SJSA1 (cell line): ENCODE data around the gene CMYA5. TPM values are rescaled to one million over a fixed set of nuclear protein-coding genes. Genes with fewer than 3 reads are reported as not detected.

ENCODE experiments used
- DNase-seq, 2 experiments: peaks; one replicate each; pipeline ENCODE4 v3.0.0-alpha.2; 2015 to 2020; ENCODE audit warnings: low spot score in 2 of 2, low read depth in 1 of 2
- H3K27ac ChIP-seq: fragments of 250-450 bp; sonication (Bioruptor Pico); 2 replicates; pipeline ENCODE4 v1.5.1; 2020; ENCODE audit warnings: mild to moderate bottlenecking, moderate library complexity
- H3K27me3 ChIP-seq: fragments of 250-450 bp; sonication (Bioruptor Pico); replicated peaks from 2 replicates; pipeline ENCODE4 v1.5.1; 2020; ENCODE audit warnings: mild to moderate bottlenecking, moderate library complexity
- H3K36me3 ChIP-seq: fragments of 250-450 bp; sonication (Bioruptor Pico); 2 replicates; pipeline ENCODE4 v1.5.1; 2020; ENCODE audit warnings: mild to moderate bottlenecking
- H3K4me1 ChIP-seq: fragments of 250-450 bp; sonication (Bioruptor Pico); replicated peaks from 2 replicates; pipeline ENCODE4 v1.6.1; 2021; ENCODE audit warnings: mild to moderate bottlenecking
- H3K4me3 ChIP-seq: fragments of 250-450 bp; sonication (Bioruptor Pico); 2 replicates; pipeline ENCODE4 v1.5.1; 2020; ENCODE audit warnings: mild to moderate bottlenecking
- H3K9me3 ChIP-seq: fragments of 250-450 bp; sonication (Bioruptor Pico); replicated peaks from 2 replicates; pipeline ENCODE4 v1.5.1; 2020; ENCODE audit warnings: mild to moderate bottlenecking
- total RNA-seq: library from RNA; depleted of rRNA; stranded (reverse); fragments of >200 nt; shearing (Covaris generic); gene quantifications from 2 replicates; pipeline ENCODE4 v1.2.3, GENCODE V29; 2014

CMYA5 gene
- total RNA-seq, 1 experiment from 2014 or later: 0.05 TPM

GRCh38 chr5:79832911-79833310, 143.3 kb downstream of the CMYA5 start:
- no peaks in the 10 kb centered on the region for H3K9me3 ChIP-seq
- H3K27me3 ChIP-seq: no peaks in the 10 kb centered on the region
- no peak overlapping the region for H3K4me3 ChIP-seq
- H3K36me3 ChIP-seq: no peaks in the 10 kb centered on the region
- H3K27ac ChIP-seq: no peak overlapping the region
- DNase-seq: no peak
- no peaks in the 10 kb centered on the region for H3K4me1 ChIP-seq

GRCh38 chr5:79834098-79834753, 144.6 kb downstream of the CMYA5 start:
- Histone ChIP-seq H3K4me3 (no peak overlapping the region), H3K4me1 (no peaks in the 10 kb centered on the region), H3K27me3 (no peaks in the 10 kb centered on the region), H3K36me3 (no peaks in the 10 kb centered on the region), H3K9me3 (no peaks in the 10 kb centered on the region), H3K27ac (no peak overlapping the region)
- no peak for DNase-seq

- H3K36me3 ChIP-seq: no peaks in the 10 kb centered on the region
- DNase-seq: no peak
Measured at GRCh38 chr5:79834754-79835714, 145.4 kb downstream of the CMYA5 start.

GRCh38 chr5:79837761-79838551, 148.3 kb downstream of the CMYA5 start:
- DNase-seq: no peak
- no peaks in the 10 kb centered on the region for H3K4me1 ChIP-seq
- H3K36me3 ChIP-seq: no peaks in the 10 kb centered on the region
- H3K27ac ChIP-seq: no peak overlapping the region
- H3K9me3 ChIP-seq: no peaks in the 10 kb centered on the region
- H3K27me3 ChIP-seq: no peaks in the 10 kb centered on the region
- no peak overlapping the region for H3K4me3 ChIP-seq

More at GRCh38 chr5:79834754-79835714, 145.4 kb downstream of the CMYA5 start:
- no peaks in the 10 kb centered on the region for H3K9me3 ChIP-seq
- H3K27ac ChIP-seq: no peak overlapping the region
- H3K27me3 ChIP-seq: no peaks in the 10 kb centered on the region
- no peak overlapping the region for H3K4me3 ChIP-seq
- H3K4me1 ChIP-seq: no peaks in the 10 kb centered on the region

GRCh38 chr5:79840084-79840990, 150.7 kb downstream of the CMYA5 start:
- no peaks in the 10 kb centered on the region; the same call in 1 of the 2 replicates for H3K9me3 ChIP-seq
- no peaks in the 10 kb centered on the region for H3K36me3 ChIP-seq
- no peak overlapping the region for H3K27ac ChIP-seq
- DNase-seq: no peak
- no peak overlapping the region for H3K4me3 ChIP-seq
- no peaks in the 10 kb centered on the region for H3K27me3 ChIP-seq
- peaks cover 1% of the 10 kb centered on the region for H3K4me1 ChIP-seq

GRCh38 chr5:79841172-79841571, 151.5 kb downstream of the CMYA5 start:
- H3K9me3 ChIP-seq: no peaks in the 10 kb centered on the region; the same call in 1 of the 2 replicates
- H3K36me3 ChIP-seq: no peaks in the 10 kb centered on the region
- DNase-seq: no peak
- H3K27me3 ChIP-seq: no peaks in the 10 kb centered on the region
- no peak overlapping the region for H3K27ac ChIP-seq
- no peak overlapping the region for H3K4me3 ChIP-seq
- peaks cover 10% of the 10 kb centered on the region for H3K4me1 ChIP-seq

- Histone ChIP-seq H3K4me3 (no peak overlapping the region), H3K9me3 (no peaks in the 10 kb centered on the region; the same call in 1 of the 2 replicates), H3K27me3 (no peaks in the 10 kb centered on the region), H3K4me1 (peaks cover 13% of the 10 kb centered on the region), H3K36me3 (no peaks in the 10 kb centered on the region), H3K27ac (no peak overlapping the region)
- DNase-seq: no peak
Measured at GRCh38 chr5:79842006-79842881, 152.6 kb downstream of the CMYA5 start.

GRCh38 chr5:79842991-79843390, 153.4 kb downstream of the CMYA5 start:
- Histone ChIP-seq H3K27me3 (no peaks in the 10 kb centered on the region), H3K36me3 (no peaks in the 10 kb centered on the region), H3K9me3 (no peaks in the 10 kb centered on the region; the same call in 1 of the 2 replicates), H3K27ac (no peak overlapping the region), H3K4me1 (peaks cover 13% of the 10 kb centered on the region), H3K4me3 (no peak overlapping the region)
- no peak for DNase-seq

- Histone ChIP-seq H3K4me3 (no peak overlapping the region), H3K27me3 (no peaks in the 10 kb centered on the region), H3K4me1 (peaks cover 13% of the 10 kb centered on the region), H3K36me3 (no peaks in the 10 kb centered on the region), H3K27ac (no peak overlapping the region), H3K9me3 (no peaks in the 10 kb centered on the region; the same call in 1 of the 2 replicates)
- no peak for DNase-seq
Measured at GRCh38 chr5:79843450-79844388, 154.1 kb downstream of the CMYA5 start.

- DNase-seq: no peak
- no peaks in the 10 kb centered on the region for H3K27me3 ChIP-seq
- H3K4me3 ChIP-seq: no peak overlapping the region
- no peak overlapping the region for H3K27ac ChIP-seq
- H3K9me3 ChIP-seq: no peaks in the 10 kb centered on the region; the same call in 1 of the 2 replicates
- peaks cover 13% of the 10 kb centered on the region for H3K4me1 ChIP-seq
- no peaks in the 10 kb centered on the region for H3K36me3 ChIP-seq
Measured at GRCh38 chr5:79844571-79844970, 154.9 kb downstream of the CMYA5 start.

GRCh38 chr5:79845448-79846197, 156.0 kb downstream of the CMYA5 start:
- peak overlapping the region; percentile 45 for H3K27ac ChIP-seq
- no peaks in the 10 kb centered on the region for H3K36me3 ChIP-seq
- peak; percentile 48 to 57 for DNase-seq
- peaks cover 13% of the 10 kb centered on the region for H3K4me1 ChIP-seq
- no peaks in the 10 kb centered on the region for H3K27me3 ChIP-seq
- no peaks in the 10 kb centered on the region; the same call in 1 of the 2 replicates for H3K9me3 ChIP-seq
- H3K4me3 ChIP-seq: no peak overlapping the region
